ENCODE data around the gene SPON1.

Gene SPON1

DNA sequence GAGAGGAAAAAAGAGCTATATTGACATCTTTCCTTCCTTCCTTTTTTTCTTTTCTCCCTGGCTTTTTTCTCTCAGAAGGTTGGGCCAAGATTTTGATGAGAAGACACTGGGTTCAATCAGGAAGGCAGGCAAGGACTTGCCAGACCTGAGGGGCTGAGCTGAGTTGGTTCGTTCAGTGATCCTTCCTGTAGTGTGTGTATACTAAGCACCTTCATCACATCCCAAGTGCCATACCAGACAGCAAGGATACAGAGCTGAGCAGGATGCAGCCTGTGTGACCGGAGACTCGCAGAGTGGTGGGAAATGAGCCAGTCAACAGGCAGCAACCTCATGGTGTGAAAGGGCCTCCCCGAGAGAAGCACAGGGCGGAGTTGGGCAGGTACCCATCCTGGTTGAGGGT, 95.5 kb downstream of the SPON1 start:
- Histone ChIP-seq H3K36me3 (replicated peaks; ENCODE audit: insufficient read depth, low read length) (no peaks in the 10 kb centered on the region), H3K4me2 (ENCODE audit: low read depth, low read length) (no peak overlapping the region), H3K9me2 (replicated peaks; ENCODE audit: insufficient read depth, low read length) (no peaks in the 10 kb centered on the region), H3K9ac (ENCODE audit: low read length) (no peak overlapping the region), H3K4me3 (ENCODE audit: low read length) (no peak overlapping the region), H3K4me1 (ENCODE audit: low read length) (no peaks in the 10 kb centered on the region), H3K79me2 (ENCODE audit: low read length) (no peaks in the 10 kb centered on the region), H3K27ac (ENCODE audit: low read length) (no peak overlapping the region), H2AFZ (ENCODE audit: low read length) (no peak overlapping the region), H3K27me3 (replicated peaks; ENCODE audit: insufficient read depth, low read length) (no peaks in the 10 kb centered on the region), H4K20me1 (ENCODE audit: insufficient read depth, low read length) (no peaks in the 10 kb centered on the region), H3F3A (ENCODE audit: insufficient read depth, low read length) (no peaks in the 10 kb centered on the region), H3K9me3 (replicated peaks; ENCODE audit: insufficient read depth, low read length) (no peaks in the 10 kb centered on the region)
- no peak for DNase-seq
- TF ChIP-seq EZH2 (optimal IDR thresholded peaks at IDR 0.05; ENCODE audit: low read depth, low read length) (no peak), EZH2phosphoT487 (IDR thresholded peaks at IDR 0.05; ENCODE audit: low read length) (no peak)
- TF ChIP-seq, protein P1, sequence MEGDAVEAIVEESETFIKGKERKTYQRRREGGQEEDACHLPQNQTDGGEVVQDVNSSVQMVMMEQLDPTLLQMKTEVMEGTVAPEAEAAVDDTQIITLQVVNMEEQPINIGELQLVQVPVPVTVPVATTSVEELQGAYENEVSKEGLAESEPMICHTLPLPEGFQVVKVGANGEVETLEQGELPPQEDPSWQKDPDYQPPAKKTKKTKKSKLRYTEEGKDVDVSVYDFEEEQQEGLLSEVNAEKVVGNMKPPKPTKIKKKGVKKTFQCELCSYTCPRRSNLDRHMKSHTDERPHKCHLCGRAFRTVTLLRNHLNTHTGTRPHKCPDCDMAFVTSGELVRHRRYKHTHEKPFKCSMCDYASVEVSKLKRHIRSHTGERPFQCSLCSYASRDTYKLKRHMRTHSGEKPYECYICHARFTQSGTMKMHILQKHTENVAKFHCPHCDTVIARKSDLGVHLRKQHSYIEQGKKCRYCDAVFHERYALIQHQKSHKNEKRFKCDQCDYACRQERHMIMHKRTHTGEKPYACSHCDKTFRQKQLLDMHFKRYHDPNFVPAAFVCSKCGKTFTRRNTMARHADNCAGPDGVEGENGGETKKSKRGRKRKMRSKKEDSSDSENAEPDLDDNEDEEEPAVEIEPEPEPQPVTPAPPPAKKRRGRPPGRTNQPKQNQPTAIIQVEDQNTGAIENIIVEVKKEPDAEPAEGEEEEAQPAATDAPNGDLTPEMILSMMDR (IDR thresholded peaks at IDR 0.05; ENCODE audit: low read length): no peak

DNA sequence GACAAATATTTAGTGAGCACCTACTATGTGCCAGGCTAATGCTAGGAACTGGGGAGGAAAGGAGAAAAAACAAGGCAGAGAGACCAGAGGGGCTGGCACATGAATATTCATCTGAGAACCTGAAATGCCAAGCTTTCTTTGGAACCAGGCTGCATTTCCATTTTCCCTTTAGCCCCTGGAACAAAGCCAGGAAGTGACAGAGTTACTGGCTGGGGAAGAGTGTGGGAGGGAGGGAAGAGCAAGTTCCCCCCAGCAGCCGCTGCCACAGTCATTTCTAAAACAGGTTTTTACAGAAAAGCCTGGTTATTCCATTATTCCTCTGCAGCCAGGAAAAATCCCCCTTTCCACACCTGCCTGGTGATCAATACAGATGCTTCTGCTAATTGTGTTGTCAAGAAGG, 97.0 kb downstream of the SPON1 start:
- Histone ChIP-seq H3K27ac (ENCODE audit: low read length) (no peak overlapping the region), H4K20me1 (ENCODE audit: insufficient read depth, low read length) (no peaks in the 10 kb centered on the region), H3K9me3 (replicated peaks; ENCODE audit: insufficient read depth, low read length) (no peaks in the 10 kb centered on the region), H3K27me3 (replicated peaks; ENCODE audit: insufficient read depth, low read length) (no peaks in the 10 kb centered on the region), H3K36me3 (replicated peaks; ENCODE audit: insufficient read depth, low read length) (no peaks in the 10 kb centered on the region), H2AFZ (ENCODE audit: low read length) (no peak overlapping the region), H3K4me3 (ENCODE audit: low read length) (no peak overlapping the region), H3K9ac (ENCODE audit: low read length) (no peak overlapping the region), H3K4me1 (ENCODE audit: low read length) (no peaks in the 10 kb centered on the region), H3F3A (ENCODE audit: insufficient read depth, low read length) (no peaks in the 10 kb centered on the region), H3K9me2 (replicated peaks; ENCODE audit: insufficient read depth, low read length) (no peaks in the 10 kb centered on the region), H3K4me2 (ENCODE audit: low read depth, low read length) (no peak overlapping the region), H3K79me2 (ENCODE audit: low read length) (no peaks in the 10 kb centered on the region)
- TF ChIP-seq, protein P1 (IDR thresholded peaks at IDR 0.05; ENCODE audit: low read length): no peak
- TF ChIP-seq EZH2phosphoT487 (IDR thresholded peaks at IDR 0.05; ENCODE audit: low read length): no peak
- TF ChIP-seq EZH2 (optimal IDR thresholded peaks at IDR 0.05; ENCODE audit: low read depth, low read length): no peak
- DNase-seq: no peak

DNA sequence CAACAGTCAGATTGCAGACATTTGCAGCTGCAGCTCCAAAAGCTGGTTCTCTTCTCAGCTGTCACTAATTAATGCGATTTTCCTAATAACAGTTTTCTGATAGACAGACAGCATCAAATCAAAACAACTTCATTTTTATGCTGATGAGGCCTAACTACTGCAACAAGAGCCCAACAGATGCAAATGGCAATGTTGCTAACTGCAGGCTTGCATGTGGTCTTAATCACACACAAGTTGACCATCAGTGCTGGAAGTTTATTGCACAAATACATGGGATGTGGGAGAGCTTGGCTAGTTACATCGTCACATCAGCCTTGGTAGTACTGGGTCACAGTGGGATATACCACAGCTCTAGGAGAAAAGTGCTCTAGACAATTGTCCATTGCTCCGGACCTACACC, 99.2 kb downstream of the SPON1 start:
- DNase-seq: no peak
- H3K4me2 ChIP-seq (ENCODE audit: low read depth, low read length): no peak overlapping the region
- no peaks in the 10 kb centered on the region for H4K20me1 ChIP-seq (ENCODE audit: insufficient read depth, low read length)
- no peaks in the 10 kb centered on the region for H3K36me3 ChIP-seq (replicated peaks; ENCODE audit: insufficient read depth, low read length)
- no peak overlapping the region for H2AFZ ChIP-seq (ENCODE audit: low read length)
- no peak overlapping the region for H3K4me3 ChIP-seq (ENCODE audit: low read length)
- no peak overlapping the region for H3K9ac ChIP-seq (ENCODE audit: low read length)
- H3K9me2 ChIP-seq (replicated peaks; ENCODE audit: insufficient read depth, low read length): no peaks in the 10 kb centered on the region
- no peaks in the 10 kb centered on the region for H3K27me3 ChIP-seq (replicated peaks; ENCODE audit: insufficient read depth, low read length)
- H3F3A ChIP-seq (ENCODE audit: insufficient read depth, low read length): no peaks in the 10 kb centered on the region
- H3K27ac ChIP-seq (ENCODE audit: low read length): no peak overlapping the region
- H3K4me1 ChIP-seq (ENCODE audit: low read length): no peaks in the 10 kb centered on the region
- no peaks in the 10 kb centered on the region for H3K79me2 ChIP-seq (ENCODE audit: low read length)
- TF ChIP-seq, protein P1 (IDR thresholded peaks at IDR 0.05; ENCODE audit: low read length): no peak
- TF ChIP-seq EZH2phosphoT487 (IDR thresholded peaks at IDR 0.05; ENCODE audit: low read length) (no peak), EZH2 (optimal IDR thresholded peaks at IDR 0.05; ENCODE audit: low read depth, low read length) (no peak)
- no peaks in the 10 kb centered on the region for H3K9me3 ChIP-seq (replicated peaks; ENCODE audit: insufficient read depth, low read length)
